ENCODE data around the gene ANKRD28.

ANKRD28 gene

GRCh38 chr3:15812183-15812582 lies 14.4 kb upstream of the ANKRD28 start:
- Mint-ChIP-seq H3K4me3 (no peak overlapping the region), H3K9me3 (no peaks in the 10 kb centered on the region), H3K27me3 (no peaks in the 10 kb centered on the region), H3K27ac (no peak overlapping the region), H3K4me1 (peaks cover 46% of the 10 kb centered on the region)
- ATAC-seq (no peak), DNase-seq (no peak)

- no peaks in the 10 kb centered on the region for H3K9me3 Mint-ChIP-seq
- H3K27ac Mint-ChIP-seq, result peak overlapping the region in 1 of 2 donors; percentile 5
- no peaks in the 10 kb centered on the region for H3K27me3 Mint-ChIP-seq
- H3K4me3 Mint-ChIP-seq, result no peak overlapping the region
- no peak for DNase-seq
- peak; percentile 87 for ATAC-seq
- H3K4me1 Mint-ChIP-seq, result peaks cover 54% of the 10 kb centered on the region
Measured at GRCh38 chr3:15810702-15811101, 12.9 kb upstream of the ANKRD28 start.

GRCh38 chr3:15809313-15809712 lies 11.5 kb upstream of the ANKRD28 start:
- H3K9me3 Mint-ChIP-seq, result no peaks in the 10 kb centered on the region
- no peak for DNase-seq
- no peak for ATAC-seq
- no peak overlapping the region for H3K4me3 Mint-ChIP-seq
- H3K4me1 Mint-ChIP-seq, result peaks cover 61% of the 10 kb centered on the region
- no peaks in the 10 kb centered on the region for H3K27me3 Mint-ChIP-seq
- H3K27ac Mint-ChIP-seq, result no peak overlapping the region

GRCh38 chr3:15808679-15809310 lies 11.0 kb upstream of the ANKRD28 start:
- no peak overlapping the region for H3K27ac Mint-ChIP-seq
- no peak for ATAC-seq
- H3K9me3 Mint-ChIP-seq, result no peaks in the 10 kb centered on the region
- no peak overlapping the region for H3K4me3 Mint-ChIP-seq
- H3K4me1 Mint-ChIP-seq, result peaks cover 66% of the 10 kb centered on the region
- no peaks in the 10 kb centered on the region for H3K27me3 Mint-ChIP-seq
- no peak for DNase-seq

- DNase-seq, result no peak
- no peak for ATAC-seq
- Mint-ChIP-seq H3K9me3 (peaks cover 0 to 7% of the 10 kb centered on the region in 2 donors), H3K27me3 (no peaks in the 10 kb centered on the region), H3K4me3 (no peak overlapping the region), H3K27ac (no peak overlapping the region), H3K4me1 (peaks cover 86% of the 10 kb centered on the region)
Measured at GRCh38 chr3:15805756-15806266, 8.0 kb upstream of the ANKRD28 start.

GRCh38 chr3:15804553-15805095 lies 6.8 kb upstream of the ANKRD28 start:
- Mint-ChIP-seq H3K27me3 (no peaks in the 10 kb centered on the region), H3K4me1 (peaks cover 90% of the 10 kb centered on the region), H3K27ac (peak overlapping the region in 1 of 2 donors; percentile 38), H3K9me3 (peaks cover 0 to 7% of the 10 kb centered on the region in 2 donors), H3K4me3 (peak overlapping the region; percentile 3 to 11)
- DNase-seq (peak; percentile 12 to 49), ATAC-seq (peak; percentile 98)

GRCh38 chr3:15803921-15804320 lies 6.1 kb upstream of the ANKRD28 start:
- ATAC-seq, result no peak
- Mint-ChIP-seq H3K9me3 (peaks cover 0 to 7% of the 10 kb centered on the region in 2 donors), H3K27ac (no peak overlapping the region), H3K27me3 (no peaks in the 10 kb centered on the region), H3K4me1 (peaks cover 90% of the 10 kb centered on the region), H3K4me3 (no peak overlapping the region)
- no peak for DNase-seq

GRCh38 chr3:15801298-15801697 lies 3.5 kb upstream of the ANKRD28 start:
- Mint-ChIP-seq H3K4me3 (peak overlapping the region; percentile 10 to 33), H3K4me1 (peaks cover 90% of the 10 kb centered on the region), H3K27me3 (no peaks in the 10 kb centered on the region), H3K27ac (peak overlapping the region in 1 of 2 donors; percentile 15), H3K9me3 (peaks cover 0 to 7% of the 10 kb centered on the region in 2 donors)
- ATAC-seq (no peak), DNase-seq (no peak)

GRCh38 chr3:15800780-15801179 lies 3.0 kb upstream of the ANKRD28 start:
- ATAC-seq, result no peak
- DNase-seq, result no peak
- Mint-ChIP-seq H3K4me1 (peaks cover 88% of the 10 kb centered on the region), H3K4me3 (no peak overlapping the region), H3K9me3 (peaks cover 0 to 7% of the 10 kb centered on the region in 2 donors), H3K27ac (no peak overlapping the region), H3K27me3 (no peaks in the 10 kb centered on the region)

- Mint-ChIP-seq H3K27ac (peak overlapping the region in 1 of 2 donors; percentile 67), H3K4me1 (peaks cover 88% of the 10 kb centered on the region), H3K9me3 (peaks cover 0 to 7% of the 10 kb centered on the region in 2 donors), H3K27me3 (no peaks in the 10 kb centered on the region), H3K4me3 (no peak overlapping the region)
- ATAC-seq (no peak), DNase-seq (no peak)
Measured at GRCh38 chr3:15800327-15800726, 2.5 kb upstream of the ANKRD28 start.

- Mint-ChIP-seq H3K4me3 (no peak overlapping the region), H3K9me3 (peaks cover 0 to 7% of the 10 kb centered on the region in 2 donors), H3K27me3 (no peaks in the 10 kb centered on the region), H3K27ac (peak overlapping the region in 1 of 2 donors; percentile 49), H3K4me1 (peaks cover 84% of the 10 kb centered on the region)
- no peak for ATAC-seq
- DNase-seq, result no peak
Measured at GRCh38 chr3:15798533-15799245, 910 bp upstream of the ANKRD28 start.

GRCh38 chr3:15796771-15797641 lies 773 bp downstream of the ANKRD28 start:
- H3K9me3 Mint-ChIP-seq, result peaks cover 3 to 5% of the 10 kb centered on the region in 2 donors
- peaks cover 76% of the 10 kb centered on the region for H3K4me1 Mint-ChIP-seq
- H3K27me3 Mint-ChIP-seq, result no peaks in the 10 kb centered on the region
- H3K27ac Mint-ChIP-seq, result peak overlapping the region; percentile 85 to 98
- peak overlapping the region; percentile 79 to 87 for H3K4me3 Mint-ChIP-seq
- peak in 1 of 2 donors; percentile 11 for DNase-seq
- peak; percentile 47 for ATAC-seq

- Mint-ChIP-seq H3K9me3 (peaks cover 4 to 9% of the 10 kb centered on the region in 2 donors), H3K4me1 (peaks cover 76% of the 10 kb centered on the region), H3K4me3 (peak overlapping the region; percentile 79 to 87), H3K27ac (peak overlapping the region; percentile 85 to 98), H3K27me3 (no peaks in the 10 kb centered on the region)
- ATAC-seq, result no peak
- DNase-seq, result no peak
Measured at GRCh38 chr3:15796331-15796730, 1.4 kb downstream of the ANKRD28 start.

- Mint-ChIP-seq H3K9me3 (peaks cover 4 to 13% of the 10 kb centered on the region in 2 donors), H3K4me3 (peak overlapping the region; percentile 59 to 79), H3K27me3 (no peaks in the 10 kb centered on the region), H3K4me1 (peaks cover 74% of the 10 kb centered on the region), H3K27ac (peak overlapping the region; percentile 83 to 98)
- ATAC-seq, result peak; percentile 43
- no peak for DNase-seq
Measured at GRCh38 chr3:15795651-15796308, 2.0 kb downstream of the ANKRD28 start.
